HuH-7.5 (cell line): ENCODE data around the gene PEX7.
"Not testable (repeated sequence)": the region's sequence is repeated elsewhere in the genome, so short reads cannot be mapped to it uniquely, and the experiment has no call there.

Experiments
- DNase-seq: peaks from one replicate; pipeline ENCODE4 v3.0.0; 2011; ENCODE audit warnings: low spot score

PEX7 gene

DNA sequence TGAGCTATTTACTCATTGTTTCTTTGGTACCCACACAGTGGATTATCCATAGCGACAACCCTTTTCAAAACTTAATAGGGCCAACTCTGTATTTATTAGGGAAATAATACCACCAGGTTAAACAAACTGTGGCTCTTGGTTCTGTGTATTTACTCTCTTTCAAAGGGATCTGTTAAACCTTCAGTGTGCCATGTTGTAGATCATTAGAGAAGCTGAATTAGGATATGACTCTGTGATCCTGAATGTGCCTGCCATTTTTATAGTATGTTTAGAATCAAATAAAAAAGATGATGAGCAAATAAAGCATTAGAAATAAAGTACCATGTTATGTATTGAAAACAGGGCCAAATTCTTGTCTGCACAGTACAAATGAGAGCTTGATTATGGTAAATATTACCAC lies 74.7 kb downstream of the PEX7 start:
- DNase-seq = no peak

- DNase-seq = no peak
These were observed 78.9 kb downstream of the PEX7 start for GRCh38 chr6:136901212-136901784.

DNA sequence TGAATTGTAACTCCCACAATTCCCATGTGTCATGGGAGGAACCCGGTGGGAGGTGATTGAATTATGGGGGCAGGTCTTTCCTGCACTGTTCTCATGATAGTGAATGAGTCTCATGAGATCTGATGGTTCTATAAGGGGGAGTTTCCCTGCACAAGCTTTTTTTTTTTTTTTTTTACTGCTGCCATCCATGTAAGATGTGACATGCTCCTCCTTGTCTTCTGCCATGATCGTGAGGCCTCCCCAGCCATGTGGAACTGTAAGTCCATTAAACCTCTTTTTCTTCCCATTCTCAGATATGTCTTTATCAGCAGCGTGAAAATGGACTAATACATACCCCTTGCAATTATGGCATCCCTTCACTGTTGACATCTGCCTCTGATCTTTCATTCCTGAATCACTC lies 82.1 kb downstream of the PEX7 start:
- not testable (repeated sequence) for DNase-seq

DNA sequence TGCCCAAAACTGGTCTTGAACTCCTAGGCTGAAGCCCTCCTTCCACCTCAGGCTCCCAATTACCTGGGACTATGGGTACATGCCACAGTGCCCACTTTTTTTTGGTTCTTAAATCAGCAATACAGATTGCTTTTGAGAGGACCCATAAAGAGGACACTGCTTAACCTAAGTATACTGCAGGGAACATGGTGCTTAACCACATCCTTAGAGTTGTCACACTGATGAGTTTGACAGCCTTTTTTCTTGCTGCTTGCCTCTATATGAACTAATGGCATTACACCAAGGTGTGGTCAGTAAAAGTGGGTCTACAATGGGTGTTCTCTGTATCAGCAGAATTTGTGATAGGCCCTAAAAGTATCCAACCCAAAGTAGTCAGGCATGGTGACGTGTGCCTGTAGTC lies 92.6 kb downstream of the PEX7 start:
- no peak for DNase-seq

- DNase-seq = no peak
These were observed 96.3 kb downstream of the PEX7 start for GRCh38 chr6:136918706-136919105.

- DNase-seq = no peak
These were observed 97.8 kb downstream of the PEX7 start for GRCh38 chr6:136920216-136920615.

DNA sequence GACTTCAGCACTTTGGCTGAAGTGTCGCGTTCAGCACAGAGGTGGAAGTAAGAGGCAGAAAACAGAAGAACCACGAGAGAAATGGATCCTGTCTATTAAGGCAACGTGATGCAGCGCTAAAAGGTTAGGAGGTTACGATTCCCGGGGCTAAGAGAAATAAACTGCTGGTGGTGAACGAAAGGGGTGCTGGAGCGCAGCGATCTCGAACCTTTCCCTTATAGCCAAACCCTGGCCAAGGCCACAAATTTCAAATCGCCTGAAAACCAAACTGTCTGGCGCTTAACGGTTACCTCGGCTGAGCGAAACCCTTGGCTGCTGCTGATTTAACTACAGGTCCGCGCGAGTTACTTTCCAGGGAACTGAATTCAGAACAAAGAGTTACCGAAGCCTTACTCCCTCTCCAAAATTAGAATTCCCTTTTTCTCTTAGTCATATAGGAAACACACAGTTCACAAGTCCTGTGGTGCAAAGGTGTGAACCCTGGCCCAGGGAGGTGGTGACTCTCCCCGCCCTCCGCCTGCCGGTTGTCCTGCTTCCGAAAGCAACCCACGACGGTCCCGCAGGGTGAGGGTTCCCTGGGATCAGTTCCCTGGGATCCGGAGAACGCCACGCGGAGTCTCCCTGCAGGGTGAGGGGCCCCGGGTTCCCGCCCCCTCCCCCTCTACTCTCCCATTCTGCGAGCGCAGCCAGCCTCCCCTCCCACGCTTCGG lies 98.4 kb downstream of the PEX7 start:
- DNase-seq = peak; percentile 28

DNA sequence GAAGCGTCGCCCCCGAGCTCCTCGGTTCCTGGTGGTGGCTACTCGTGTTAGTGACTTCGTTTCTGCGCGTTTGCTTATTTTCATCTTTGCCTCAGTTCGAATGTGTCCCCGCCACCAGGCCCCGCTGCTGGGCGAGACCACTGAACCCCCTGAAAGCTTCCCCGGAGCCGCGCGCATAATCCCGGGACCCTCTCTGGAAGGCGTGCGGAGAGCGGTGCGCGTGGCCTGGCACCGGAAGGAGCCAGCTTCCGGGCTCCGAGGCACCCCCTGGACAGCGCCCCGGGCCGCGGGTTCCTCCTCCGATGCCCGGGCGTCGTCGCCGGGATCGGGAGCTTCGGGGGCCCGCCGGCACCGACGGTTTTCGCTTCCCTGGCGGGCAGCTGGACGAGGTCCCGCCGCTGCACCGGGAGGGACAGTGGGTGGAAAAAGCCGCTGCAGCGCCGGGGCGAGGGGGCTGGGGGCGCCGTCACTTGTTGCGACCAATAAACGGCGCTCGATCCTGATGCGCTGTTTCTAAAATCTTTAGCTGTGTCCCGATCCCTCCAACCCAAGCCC lies 99.1 kb downstream of the PEX7 start:
- peak; percentile 38 for DNase-seq

DNA sequence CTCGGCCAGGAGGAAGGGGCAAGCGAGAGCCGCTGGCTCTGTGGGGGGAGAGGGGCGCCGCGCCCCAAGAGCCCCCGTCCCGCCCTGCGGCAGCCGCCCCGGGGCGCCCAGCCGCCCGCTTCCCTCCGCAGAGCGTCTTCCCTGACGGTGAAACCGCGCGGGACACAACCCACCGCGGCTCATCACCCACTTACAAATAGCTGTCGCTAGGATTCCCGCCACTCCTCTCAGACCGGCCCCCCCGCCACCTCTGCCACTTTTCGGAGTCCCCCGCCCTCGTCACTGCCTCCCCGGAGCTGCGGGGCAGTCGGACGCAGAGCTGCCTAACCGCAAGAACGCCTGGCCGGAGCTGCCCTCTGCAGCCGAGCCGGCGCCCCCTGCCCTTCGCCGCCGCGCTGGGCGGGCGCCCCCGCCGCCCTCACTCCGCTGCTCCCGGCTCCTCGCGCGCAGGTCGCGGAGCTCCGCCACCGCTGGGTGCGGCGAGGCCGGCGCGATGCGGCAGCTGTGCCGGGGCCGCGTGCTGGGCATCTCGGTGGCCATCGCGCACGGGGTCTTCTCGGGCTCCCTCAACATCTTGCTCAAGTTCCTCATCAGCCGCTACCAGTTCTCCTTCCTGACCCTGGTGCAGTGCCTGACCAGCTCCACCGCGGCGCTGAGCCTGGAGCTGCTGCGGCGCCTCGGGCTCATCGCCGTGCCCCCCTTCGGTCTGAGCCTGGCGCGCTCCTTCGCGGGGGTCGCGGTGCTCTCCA lies 99.7 kb downstream of the PEX7 start, which contains the start of gene SLC35D3:
Gene SLC35D3 (plus strand): TSS at position 366 of the 749 bp plus-strand sequence. CDS start 128 bp downstream, at position 494.
- DNase-seq = peak; percentile 47

DNA sequence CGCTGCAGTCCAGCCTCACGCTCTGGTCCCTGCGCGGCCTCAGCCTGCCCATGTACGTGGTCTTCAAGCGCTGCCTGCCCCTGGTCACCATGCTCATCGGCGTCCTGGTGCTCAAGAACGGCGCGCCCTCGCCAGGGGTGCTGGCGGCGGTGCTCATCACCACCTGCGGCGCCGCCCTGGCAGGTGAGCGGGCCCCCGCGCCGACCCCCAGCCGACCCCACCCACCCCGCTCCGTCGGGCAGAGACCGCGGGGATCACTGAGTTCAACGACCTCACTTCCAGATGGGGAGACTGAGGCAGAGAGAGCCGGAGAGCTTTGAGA lies 100.3 kb downstream of the PEX7 start:
- DNase-seq = no peak

DNA sequence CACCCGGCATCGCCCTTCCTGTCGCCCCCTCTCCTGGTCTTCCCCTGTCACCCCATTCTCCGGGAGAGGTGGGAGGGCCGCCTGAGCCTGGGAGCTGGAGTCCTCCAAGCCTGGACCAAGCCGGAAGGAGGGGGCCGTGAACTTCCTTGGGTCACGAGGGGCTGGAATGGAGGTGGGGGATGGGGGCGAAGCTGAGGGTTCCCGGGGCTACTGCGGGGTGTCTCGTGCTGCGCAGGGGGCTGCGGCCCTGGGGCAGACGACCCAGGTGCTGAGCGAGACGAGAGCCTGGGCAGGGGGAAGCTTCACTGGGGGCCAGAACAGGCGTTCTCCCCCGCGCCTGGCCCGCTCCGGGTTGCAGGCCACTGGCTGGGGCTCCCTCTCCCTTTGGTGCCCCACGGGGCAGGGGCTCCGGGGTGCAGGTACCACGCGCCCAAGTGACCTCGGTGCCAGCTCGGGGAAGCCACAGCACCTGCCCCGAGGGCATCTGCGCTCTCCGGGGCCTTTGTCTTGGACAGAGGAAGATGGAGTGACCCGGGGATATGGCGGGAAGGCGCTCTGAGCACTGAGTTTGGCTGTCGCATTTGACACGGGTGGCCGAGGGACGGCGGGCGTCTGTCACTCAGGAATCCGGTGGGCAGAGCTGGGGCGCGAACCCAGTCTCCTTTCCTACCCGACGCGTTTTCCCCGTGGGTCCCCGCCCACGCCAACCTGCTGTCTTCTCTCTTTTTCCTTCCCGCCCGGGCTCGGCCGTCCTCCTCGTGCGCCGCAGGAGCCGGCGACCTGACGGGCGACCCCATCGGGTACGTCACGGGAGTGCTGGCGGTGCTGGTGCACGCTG lies 100.9 kb downstream of the PEX7 start:
- no peak for DNase-seq

GRCh38 chr6:136923954-136924673 lies 101.7 kb downstream of the PEX7 start:
- DNase-seq = no peak

DNA sequence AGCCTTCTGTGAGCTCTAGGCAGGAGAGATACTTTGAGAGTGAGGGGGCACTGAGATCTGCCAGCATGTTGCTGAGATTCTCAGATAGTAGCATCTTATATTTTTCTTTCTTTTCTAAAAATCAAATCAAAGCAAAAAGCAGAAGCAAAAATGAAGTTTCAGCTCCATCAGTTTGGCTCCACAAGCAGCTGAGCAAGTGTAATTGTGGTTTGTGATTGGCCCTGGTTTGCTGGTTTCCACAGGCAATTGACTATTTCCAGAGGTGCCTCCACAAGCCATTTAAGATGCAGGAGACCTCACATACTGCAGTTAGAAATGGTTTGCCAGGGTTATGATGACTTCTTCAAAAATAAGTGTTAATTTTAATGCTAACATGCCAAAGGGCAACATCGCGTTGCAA lies 104.0 kb downstream of the PEX7 start:
- DNase-seq = no peak

GRCh38 chr6:136927292-136927691 lies 104.9 kb downstream of the PEX7 start:
- no peak for DNase-seq

DNA sequence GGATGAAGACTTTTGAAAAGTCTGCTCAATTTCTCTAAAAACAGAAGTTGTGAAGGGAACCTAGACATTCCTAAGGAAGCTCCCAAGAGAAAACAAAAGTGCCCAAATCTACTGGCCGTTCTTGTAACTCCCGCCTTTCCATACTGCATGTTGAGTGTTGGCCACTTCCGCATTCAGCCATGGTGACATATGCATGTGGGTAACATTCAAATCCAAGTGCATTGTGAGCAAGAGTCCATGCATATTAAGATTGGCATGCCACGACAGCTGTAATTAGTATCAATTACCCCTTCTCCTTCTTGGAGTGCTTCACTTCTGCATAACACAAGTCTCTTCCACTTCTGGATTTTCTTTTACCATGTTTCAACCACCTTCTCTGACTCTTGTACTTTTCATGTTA lies 108.1 kb downstream of the PEX7 start:
- DNase-seq = no peak

DNA sequence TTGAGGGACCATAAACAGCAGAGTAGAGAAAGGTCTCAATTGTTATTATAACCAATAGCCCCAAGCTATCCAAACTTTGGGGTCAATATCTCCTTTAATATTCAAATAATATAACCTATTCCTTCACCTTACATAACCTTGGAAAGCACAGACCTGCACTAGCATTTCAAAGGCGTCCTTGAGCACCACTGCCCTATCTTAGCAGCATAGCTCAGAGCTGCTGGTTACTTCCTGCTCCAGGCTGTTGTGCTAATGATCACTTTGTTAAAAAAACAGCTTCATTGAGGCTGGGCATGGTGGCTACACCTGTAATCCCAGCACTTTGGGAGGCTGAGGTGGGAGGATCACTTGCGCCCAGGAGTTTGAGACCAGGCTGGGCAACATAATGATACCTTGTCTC lies 110.2 kb downstream of the PEX7 start:
- no peak for DNase-seq

- no peak for DNase-seq
These were observed 122.7 kb downstream of the PEX7 start for GRCh38 chr6:136945072-136945471.

GRCh38 chr6:136945711-136946121 lies 123.3 kb downstream of the PEX7 start:
- no peak for DNase-seq

DNA sequence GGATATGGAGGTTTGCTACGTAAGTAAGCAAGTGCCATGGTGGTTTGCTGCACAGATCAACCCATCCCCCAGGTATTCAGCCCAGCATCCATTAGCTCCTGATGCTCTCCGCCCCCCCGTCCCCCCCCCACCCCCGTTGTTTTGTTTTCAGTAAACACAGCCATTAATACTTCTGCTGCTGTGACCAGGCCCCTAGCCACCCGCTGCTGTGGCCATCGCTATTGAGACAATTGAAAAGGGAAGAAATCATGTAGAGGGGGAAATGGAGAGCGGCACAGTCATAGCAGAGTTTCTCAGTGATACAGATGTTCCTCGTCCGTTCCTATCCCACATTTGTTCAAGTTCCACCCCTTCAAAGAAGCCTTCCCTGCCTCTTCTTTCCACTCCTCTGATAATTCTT lies 124.6 kb downstream of the PEX7 start:
- no peak for DNase-seq

DNA sequence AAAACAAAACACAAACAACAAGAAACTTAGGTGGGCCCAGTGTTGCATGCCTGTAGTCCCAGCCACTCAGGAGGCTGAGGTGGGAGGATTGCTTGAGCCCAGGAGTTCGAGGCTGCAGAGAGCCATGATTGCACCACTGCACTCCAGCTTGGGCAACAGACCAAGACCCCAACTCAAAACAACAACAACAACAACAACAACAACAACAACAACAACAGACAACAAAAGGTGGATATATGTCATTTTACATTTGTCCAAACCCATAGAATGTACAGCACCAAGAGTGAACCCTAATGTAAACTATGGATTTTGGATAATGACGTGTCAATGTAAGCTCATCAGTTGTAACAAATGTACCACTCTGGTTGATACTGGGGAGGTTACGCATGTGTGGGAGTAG lies 127.6 kb downstream of the PEX7 start:
- DNase-seq = not testable (repeated sequence)

DNA sequence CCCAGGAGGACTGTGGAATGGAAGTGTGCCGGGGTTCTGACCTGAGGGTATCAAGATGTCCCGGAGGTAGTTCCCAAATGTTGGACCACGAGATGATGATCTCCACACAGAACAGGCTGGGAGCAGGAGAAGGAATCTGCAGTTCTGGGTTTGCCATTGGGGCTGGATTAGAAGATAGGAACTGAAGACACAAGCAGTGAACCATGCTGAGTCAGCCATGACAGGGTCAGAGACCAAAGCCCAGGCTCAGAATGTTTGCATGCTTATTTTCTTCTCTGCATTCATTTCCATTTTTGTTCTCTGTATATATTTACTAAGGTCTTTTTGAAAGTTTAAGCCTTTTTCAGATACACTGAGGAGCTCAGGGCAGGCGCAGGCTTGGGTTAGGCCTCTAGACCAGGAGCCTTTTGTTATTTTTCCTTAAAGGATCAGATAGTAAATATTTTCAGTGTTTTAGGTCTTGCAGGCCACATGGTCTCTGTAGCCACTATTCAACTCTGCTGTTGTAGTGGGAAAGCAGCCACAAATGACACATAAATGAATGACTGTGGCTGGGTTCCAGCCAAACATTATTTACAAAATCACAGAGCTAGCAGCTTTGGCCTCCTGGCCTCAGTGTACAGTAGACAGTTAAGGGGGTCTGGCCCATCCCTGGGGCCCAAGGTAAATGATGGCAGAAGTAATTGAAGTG lies 128.2 kb downstream of the PEX7 start:
- DNase-seq = no peak
